Activated naive CD8-positive, alpha-beta T cell treated with anti-CD3 and anti-CD28 coated beads, Interleukin-2, amount 10 ng/mL, durations not matched to agents 7 days and 5 days (primary cell): Measurements from ENCODE around the gene EPHB2. TPM values are rescaled to one million over a fixed set of nuclear protein-coding genes. Genes with fewer than 3 reads are reported as not detected.

Experiments
- ATAC-seq: fragments of 150-1000 bp; cut with Tn5 transposase; one replicate; pipeline ENCODE4 v1.10.0; 2021; ENCODE audit warnings: low read depth, moderate library complexity
- POLR2A ChIA-PET: fragments of 350-600 bp; sonication (Branson Sonifier 250); formaldehyde crosslinking; loops from one replicate; lab custom pipeline; 2021; ENCODE audit warnings: antibody characterized with exemption; lab: Charles Lee
- DNase-seq: peaks from one replicate; pipeline ENCODE4 v3.0.0; 2021
- H3K27ac Mint-ChIP-seq: one replicate; pipeline ENCODE4 v1.8.0; 2022; ENCODE audit warnings: mild to moderate bottlenecking, mixed read lengths
- H3K27me3 Mint-ChIP-seq: one replicate; pipeline ENCODE4 v1.8.0; 2022; ENCODE audit warnings: mild to moderate bottlenecking, moderate library complexity, mixed read lengths
- H3K36me3 Mint-ChIP-seq: one replicate; pipeline ENCODE4 v1.8.0; 2021; ENCODE audit warnings: mild to moderate bottlenecking, mixed read lengths
- H3K4me1 Mint-ChIP-seq: one replicate; pipeline ENCODE4 v1.8.0; 2021; ENCODE audit warnings: mixed read lengths
- H3K4me3 Mint-ChIP-seq: one replicate; pipeline ENCODE4 v1.8.0; 2022; ENCODE audit warnings: mild to moderate bottlenecking, moderate library complexity, mixed read lengths
- H3K9me3 Mint-ChIP-seq: one replicate; pipeline ENCODE4 v1.8.0; 2021; ENCODE audit warnings: mixed read lengths
- total RNA-seq, 2 experiments: library from RNA; stranded (reverse); gene quantifications; one replicate each; pipeline ENCODE4 v1.2.3, GENCODE V29; 2021

EPHB2 gene
- total RNA-seq, 2 experiments from 2014 or later: 0.25 to 0.26 TPM

DNA sequence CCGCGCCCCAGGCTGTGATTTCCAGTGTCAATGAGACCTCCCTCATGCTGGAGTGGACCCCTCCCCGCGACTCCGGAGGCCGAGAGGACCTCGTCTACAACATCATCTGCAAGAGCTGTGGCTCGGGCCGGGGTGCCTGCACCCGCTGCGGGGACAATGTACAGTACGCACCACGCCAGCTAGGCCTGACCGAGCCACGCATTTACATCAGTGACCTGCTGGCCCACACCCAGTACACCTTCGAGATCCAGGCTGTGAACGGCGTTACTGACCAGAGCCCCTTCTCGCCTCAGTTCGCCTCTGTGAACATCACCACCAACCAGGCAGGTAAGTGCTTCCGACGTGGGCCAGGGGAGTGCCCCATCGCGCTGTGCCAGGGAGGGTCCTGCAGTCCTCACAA lies 154.2 kb downstream of the EPHB2 start:
- Mint-ChIP-seq H3K9me3 (no peaks in the 10 kb centered on the region), H3K4me1 (no peaks in the 10 kb centered on the region), H3K36me3 (no peaks in the 10 kb centered on the region), H3K27me3 (peaks cover 4% of the 10 kb centered on the region), H3K4me3 (no peak overlapping the region), H3K27ac (no peak overlapping the region)
- ATAC-seq (no peak), DNase-seq (no peak)
- POLR2A ChIA-PET: no interaction called here

DNA sequence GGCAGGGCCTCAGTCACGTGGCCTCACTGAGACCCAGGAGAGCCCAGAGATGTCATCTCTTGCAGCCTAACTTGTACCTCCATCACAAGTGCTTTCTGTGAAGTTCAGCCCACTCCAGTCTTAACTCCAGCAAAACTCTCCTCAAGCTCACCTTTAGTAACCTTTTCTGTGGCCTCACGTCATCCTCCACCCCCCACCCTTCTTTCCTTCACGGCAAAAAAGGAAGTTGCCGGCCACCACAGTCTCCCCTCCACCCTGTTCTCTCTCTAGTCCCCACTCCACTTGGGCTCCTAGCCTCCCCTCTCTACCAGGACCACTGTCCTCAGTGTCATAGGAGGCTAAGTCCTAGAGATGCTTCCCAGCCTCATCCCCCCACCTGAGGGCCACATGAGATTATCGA lies 155.1 kb downstream of the EPHB2 start:
- Mint-ChIP-seq H3K4me3 (no peak overlapping the region), H3K27ac (no peak overlapping the region), H3K4me1 (no peaks in the 10 kb centered on the region), H3K36me3 (no peaks in the 10 kb centered on the region), H3K27me3 (peaks cover 4% of the 10 kb centered on the region), H3K9me3 (no peaks in the 10 kb centered on the region)
- POLR2A ChIA-PET: no interaction called here
- DNase-seq (no peak), ATAC-seq (no peak)

DNA sequence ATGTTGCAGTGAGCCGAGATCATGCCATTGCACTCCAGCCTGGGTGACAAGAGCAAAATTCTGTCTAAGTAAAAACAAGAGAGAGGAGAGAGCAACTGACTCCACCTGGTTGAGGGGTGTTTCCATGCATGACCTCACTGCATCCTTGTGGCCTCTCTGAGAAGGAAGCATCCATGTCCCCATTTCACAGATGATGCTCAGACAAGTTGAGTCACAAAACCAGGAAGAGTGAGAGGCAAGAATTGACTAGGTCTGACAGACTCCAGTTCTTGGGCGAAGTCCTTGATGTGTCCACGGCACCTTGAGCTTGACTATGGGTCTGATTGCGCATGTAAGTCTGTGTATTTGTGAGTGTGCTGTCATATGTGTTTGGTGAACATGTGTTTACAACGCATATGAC lies 156.2 kb downstream of the EPHB2 start:
- peaks cover 6% of the 10 kb centered on the region for H3K27me3 Mint-ChIP-seq
- no peak overlapping the region for H3K4me3 Mint-ChIP-seq
- ATAC-seq (no peak), DNase-seq (no peak)
- no peak overlapping the region for H3K27ac Mint-ChIP-seq
- no peaks in the 10 kb centered on the region for H3K9me3 Mint-ChIP-seq
- no peaks in the 10 kb centered on the region for H3K4me1 Mint-ChIP-seq
- POLR2A ChIA-PET: no interaction called here
- H3K36me3 Mint-ChIP-seq: no peaks in the 10 kb centered on the region

DNA sequence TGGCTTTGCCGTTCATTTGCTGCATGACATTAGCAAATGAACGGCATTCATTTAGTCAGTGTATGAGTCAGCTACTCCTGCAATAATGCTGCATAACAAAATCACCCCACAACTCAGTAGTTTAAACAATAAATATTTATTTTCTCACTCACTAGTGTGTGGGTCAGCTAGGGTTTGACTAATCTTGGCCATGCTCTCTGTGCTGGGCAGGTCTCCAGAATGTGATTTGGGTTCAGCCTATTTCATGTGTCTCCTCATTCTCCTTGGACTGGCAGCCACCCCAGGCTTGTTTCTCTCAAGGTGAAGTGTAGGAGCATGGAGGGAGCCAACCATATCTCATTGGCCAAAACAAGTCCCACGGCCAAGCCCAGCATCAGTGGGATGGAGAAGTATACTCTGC lies 157.7 kb downstream of the EPHB2 start:
- no peak overlapping the region for H3K4me3 Mint-ChIP-seq
- peaks cover 6% of the 10 kb centered on the region for H3K27me3 Mint-ChIP-seq
- POLR2A ChIA-PET: no interaction called here
- DNase-seq (no peak), ATAC-seq (no peak)
- no peaks in the 10 kb centered on the region for H3K9me3 Mint-ChIP-seq
- H3K27ac Mint-ChIP-seq: no peak overlapping the region
- H3K4me1 Mint-ChIP-seq: no peaks in the 10 kb centered on the region
- no peaks in the 10 kb centered on the region for H3K36me3 Mint-ChIP-seq

DNA sequence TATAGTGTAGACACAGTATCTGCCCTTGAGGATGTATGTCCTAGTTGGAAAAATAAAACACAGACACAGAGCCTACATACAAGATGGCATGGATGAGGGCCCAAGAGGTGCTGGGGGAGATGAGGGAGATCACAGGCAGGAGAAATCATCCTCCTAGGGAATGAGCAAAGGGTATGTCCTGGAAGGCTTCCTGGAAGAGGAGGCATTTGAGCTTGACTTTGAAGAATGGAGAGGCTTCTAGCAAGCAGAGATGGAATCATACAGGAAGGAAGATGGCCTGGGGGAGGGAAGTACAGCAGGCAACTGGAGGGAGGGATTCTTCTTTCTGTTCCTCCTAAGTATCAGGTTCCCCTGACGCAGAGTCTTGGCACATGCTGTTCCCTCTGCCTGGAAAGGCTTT lies 158.7 kb downstream of the EPHB2 start:
- ATAC-seq (no peak), DNase-seq (no peak)
- no peaks in the 10 kb centered on the region for H3K9me3 Mint-ChIP-seq
- no peak overlapping the region for H3K4me3 Mint-ChIP-seq
- peaks cover 6% of the 10 kb centered on the region for H3K27me3 Mint-ChIP-seq
- H3K36me3 Mint-ChIP-seq: no peaks in the 10 kb centered on the region
- H3K27ac Mint-ChIP-seq: no peak overlapping the region
- H3K4me1 Mint-ChIP-seq: no peaks in the 10 kb centered on the region
- POLR2A ChIA-PET: no interaction called here

DNA sequence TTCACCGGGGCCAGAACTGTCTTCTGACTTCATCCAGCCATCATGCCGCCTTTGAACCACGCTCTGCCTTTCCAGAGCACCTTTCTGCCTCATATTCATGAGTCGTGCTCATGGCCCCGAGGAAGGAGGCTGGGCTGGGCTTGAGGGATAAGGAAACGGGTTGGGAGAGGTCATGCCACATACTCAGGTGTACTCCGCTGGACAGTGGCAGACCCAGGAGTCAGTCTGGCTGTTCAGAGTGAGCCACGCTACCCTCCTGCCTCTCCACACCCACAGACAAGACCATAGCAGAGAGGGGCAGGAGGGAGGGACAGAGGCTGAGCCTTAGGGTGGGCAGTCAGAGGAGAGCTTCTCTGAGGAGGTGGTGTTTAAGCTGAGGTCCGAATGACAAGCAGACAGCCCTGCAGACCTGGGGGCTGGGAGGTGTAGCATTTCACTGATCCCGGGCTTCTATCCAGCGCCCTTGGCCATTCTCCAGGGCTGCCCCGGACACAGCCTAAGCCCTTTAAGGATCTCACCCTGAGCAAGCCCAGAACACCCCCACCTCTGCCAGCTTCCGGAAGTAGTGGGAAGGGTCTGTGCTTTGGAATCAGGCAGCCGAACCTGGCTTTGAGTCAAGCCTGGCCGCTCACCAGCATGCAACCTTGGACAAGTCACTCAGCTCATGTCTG lies 159.7 kb downstream of the EPHB2 start:
- ATAC-seq (no peak), DNase-seq (no peak)
- Mint-ChIP-seq H3K36me3 (no peaks in the 10 kb centered on the region), H3K27me3 (peaks cover 6% of the 10 kb centered on the region), H3K4me1 (no peaks in the 10 kb centered on the region), H3K27ac (no peak overlapping the region), H3K9me3 (no peaks in the 10 kb centered on the region), H3K4me3 (no peak overlapping the region)
- POLR2A ChIA-PET: no interaction called here

DNA sequence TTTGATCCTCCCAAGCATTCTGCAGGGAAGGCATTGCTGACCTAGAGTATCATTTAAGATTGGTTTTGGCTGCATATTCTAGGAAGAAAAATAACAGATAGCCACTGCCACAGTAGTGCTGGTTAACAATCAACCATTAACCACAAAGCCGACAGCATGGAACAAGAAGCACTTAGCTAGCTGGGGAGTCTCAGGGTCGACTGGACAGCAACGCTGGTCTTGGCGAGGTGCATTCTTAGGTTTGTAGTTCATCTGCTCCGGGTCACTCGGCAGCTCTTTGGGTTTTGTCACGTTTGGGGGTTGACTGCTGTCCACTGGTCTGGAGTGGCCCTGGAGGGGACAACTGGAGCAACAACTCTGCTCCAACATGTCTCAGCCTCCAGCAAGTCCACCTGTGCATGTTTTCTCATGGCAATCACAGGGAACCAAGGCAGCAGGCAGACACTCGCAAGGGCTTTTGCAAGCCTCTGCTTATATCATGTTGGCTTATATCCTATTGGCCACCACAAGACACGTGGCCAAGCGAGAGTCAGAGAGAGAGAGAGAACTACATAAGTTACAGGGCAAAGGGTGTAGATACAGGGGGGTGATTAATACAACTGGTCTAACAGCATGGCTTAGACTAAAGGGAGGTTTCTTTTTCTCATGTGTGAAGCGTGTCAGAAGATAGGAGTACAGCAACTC lies 162.5 kb downstream of the EPHB2 start:
- H3K27ac Mint-ChIP-seq: no peak overlapping the region
- POLR2A ChIA-PET: no interaction called here
- H3K4me3 Mint-ChIP-seq: no peak overlapping the region
- peaks cover 6% of the 10 kb centered on the region for H3K27me3 Mint-ChIP-seq
- H3K36me3 Mint-ChIP-seq: no peaks in the 10 kb centered on the region
- H3K4me1 Mint-ChIP-seq: no peaks in the 10 kb centered on the region
- ATAC-seq (no peak), DNase-seq (no peak)
- no peaks in the 10 kb centered on the region for H3K9me3 Mint-ChIP-seq

DNA sequence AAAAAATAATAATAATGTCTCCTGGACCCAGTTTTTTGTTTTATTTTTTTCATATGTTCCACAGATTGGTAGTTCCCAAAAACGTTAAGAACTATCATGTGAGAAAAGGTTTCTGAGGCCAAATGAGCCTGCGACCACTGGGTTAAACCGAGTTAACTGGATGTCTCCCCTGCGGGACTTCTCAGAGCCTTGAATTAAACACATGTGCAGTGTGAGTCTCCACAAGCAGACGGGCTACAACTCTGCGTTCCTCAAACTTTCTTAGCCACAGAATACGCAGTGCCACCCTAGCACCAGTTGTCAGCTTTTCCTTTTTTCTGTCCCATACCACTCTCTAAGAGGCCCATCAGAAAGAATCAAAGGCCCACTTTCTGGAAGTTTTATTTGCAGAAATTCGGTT lies 164.1 kb downstream of the EPHB2 start:
- no peak for ATAC-seq
- Mint-ChIP-seq H3K4me1 (no peaks in the 10 kb centered on the region), H3K27me3 (peaks cover 2% of the 10 kb centered on the region), H3K9me3 (no peaks in the 10 kb centered on the region), H3K4me3 (no peak overlapping the region), H3K36me3 (no peaks in the 10 kb centered on the region), H3K27ac (no peak overlapping the region)
- DNase-seq: no peak
- POLR2A ChIA-PET: no interaction called here

DNA sequence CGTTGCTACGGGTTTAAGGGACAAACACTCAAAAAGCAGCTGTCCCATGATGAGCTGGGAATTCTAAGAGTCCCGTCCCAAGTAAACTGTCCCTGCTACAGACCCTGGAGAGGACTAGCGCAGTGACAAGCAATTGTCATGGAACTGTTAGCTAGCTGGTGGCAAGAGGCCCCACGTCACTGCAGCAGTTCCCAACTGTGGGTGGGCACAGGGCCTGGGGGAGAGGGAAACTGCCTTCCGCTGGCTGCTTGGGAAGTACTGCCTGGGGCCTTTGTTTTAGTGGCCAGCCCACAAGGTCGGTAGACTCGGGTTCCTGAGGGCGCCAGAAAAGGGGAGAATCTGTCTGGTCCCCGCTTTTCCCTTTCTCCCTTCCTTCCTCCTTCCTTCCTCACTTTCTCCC lies 164.6 kb downstream of the EPHB2 start:
- POLR2A ChIA-PET: no interaction called here
- Mint-ChIP-seq H3K27me3 (peaks cover 2% of the 10 kb centered on the region), H3K9me3 (no peaks in the 10 kb centered on the region), H3K4me3 (no peak overlapping the region), H3K4me1 (no peaks in the 10 kb centered on the region), H3K27ac (no peak overlapping the region), H3K36me3 (no peaks in the 10 kb centered on the region)
- DNase-seq: no peak
- no peak for ATAC-seq

DNA sequence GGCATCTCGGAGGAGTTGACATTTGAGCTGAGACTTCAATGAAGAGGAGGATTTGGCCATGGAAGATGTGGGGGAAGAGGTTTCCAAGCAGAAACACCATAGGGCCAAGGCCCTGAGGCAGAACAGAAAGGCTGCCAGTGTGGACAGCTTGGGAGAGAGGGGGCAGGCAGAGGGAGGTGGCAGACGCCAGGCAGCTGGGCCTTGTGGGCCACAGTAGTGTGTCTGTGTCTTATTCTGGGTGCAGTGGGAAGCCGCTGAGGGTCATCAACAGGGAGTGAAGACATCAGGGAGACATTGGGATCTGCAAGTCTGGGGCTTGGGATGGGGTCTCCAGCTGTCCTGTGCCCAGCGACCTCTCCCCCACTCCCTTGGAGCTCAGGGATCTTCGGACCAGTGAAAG lies 165.2 kb downstream of the EPHB2 start:
- no peaks in the 10 kb centered on the region for H3K9me3 Mint-ChIP-seq
- peaks cover 2% of the 10 kb centered on the region for H3K27me3 Mint-ChIP-seq
- POLR2A ChIA-PET: no interaction called here
- DNase-seq (no peak), ATAC-seq (no peak)
- H3K27ac Mint-ChIP-seq: no peak overlapping the region
- no peak overlapping the region for H3K4me3 Mint-ChIP-seq
- H3K36me3 Mint-ChIP-seq: no peaks in the 10 kb centered on the region
- no peaks in the 10 kb centered on the region for H3K4me1 Mint-ChIP-seq

DNA sequence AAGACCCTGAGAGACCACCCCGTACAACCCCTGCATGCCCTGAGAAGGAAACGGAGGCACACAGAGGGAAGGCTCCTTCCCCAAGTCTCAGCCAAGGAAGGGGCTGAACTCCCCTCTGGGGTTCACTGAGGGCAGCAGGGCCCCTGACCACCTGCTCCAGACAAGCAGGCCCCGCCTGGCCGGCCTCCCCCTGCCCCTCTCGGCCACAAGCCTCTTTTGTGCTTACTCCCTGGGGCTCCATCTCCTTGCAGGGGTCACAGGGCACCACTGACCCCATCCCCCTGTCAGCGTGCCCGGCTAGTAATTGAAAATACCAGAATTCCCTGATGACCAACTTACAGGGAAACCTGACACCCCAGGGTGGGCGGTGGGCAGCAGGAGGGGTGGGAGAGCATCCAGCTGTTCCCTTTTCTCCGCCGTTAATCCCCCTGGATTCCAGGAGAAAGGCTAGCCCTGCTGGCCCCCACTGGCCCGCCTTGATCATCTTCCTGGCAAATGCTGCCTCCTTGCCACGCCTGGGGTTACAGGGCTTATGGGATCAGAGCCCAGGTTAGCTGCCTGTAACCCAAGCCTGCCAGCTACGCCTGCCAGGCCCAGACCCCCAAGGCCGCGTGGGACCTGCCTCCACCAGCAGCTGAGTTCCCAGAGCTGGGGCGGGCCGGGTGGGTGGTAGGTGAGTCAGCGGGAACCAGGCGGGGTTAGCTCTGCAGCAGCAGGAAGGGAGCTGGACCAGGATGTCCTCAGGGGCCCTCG lies 165.9 kb downstream of the EPHB2 start:
- H3K4me1 Mint-ChIP-seq: no peaks in the 10 kb centered on the region
- no peaks in the 10 kb centered on the region for H3K27me3 Mint-ChIP-seq
- no peak overlapping the region for H3K27ac Mint-ChIP-seq
- H3K36me3 Mint-ChIP-seq: no peaks in the 10 kb centered on the region
- POLR2A ChIA-PET: no interaction called here
- ATAC-seq (no peak), DNase-seq (no peak)
- no peak overlapping the region for H3K4me3 Mint-ChIP-seq
- no peaks in the 10 kb centered on the region for H3K9me3 Mint-ChIP-seq

DNA sequence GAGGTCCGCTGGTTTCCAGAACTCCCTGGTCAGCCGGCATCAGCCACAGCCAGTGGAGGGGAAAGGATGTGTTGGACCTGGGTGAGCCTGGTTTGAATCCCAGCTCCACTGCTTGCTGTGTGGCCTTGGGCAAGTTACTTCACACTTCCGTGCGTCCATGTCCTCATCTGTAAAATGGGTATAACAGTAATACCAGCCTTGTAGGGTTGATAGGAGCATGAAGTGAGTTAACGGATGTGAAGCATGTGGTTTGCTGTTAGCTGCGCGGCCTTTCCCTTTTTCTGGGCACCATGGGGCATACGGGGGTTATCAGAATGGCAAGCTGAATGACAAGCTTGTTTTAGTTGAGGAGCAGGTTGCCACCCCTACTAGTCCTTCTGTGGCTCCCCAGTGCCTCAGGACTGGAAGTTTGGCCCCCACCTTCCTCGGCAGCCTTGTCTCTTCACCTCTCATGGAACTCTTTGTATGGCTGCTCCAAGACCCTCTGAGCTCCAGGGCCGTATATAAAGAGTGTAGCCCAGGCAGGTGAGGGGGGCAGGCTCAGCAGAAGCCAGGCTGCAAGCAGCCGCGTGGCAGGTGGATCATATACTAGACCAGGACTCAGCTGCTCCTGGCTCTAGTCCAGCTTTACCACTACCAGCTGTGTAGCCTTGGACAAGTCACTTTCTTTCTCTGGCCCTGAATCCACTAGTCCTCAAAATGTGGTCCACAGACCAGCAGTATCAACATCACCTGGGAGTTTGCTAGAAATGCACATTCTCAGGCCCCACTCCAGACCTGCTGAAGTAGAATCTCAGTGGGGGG lies 166.7 kb downstream of the EPHB2 start:
- ATAC-seq (no peak), DNase-seq (no peak)
- Mint-ChIP-seq H3K36me3 (no peaks in the 10 kb centered on the region), H3K9me3 (no peaks in the 10 kb centered on the region), H3K4me3 (no peak overlapping the region), H3K27ac (no peak overlapping the region), H3K27me3 (no peaks in the 10 kb centered on the region), H3K4me1 (no peaks in the 10 kb centered on the region)
- POLR2A ChIA-PET: no interaction called here

DNA sequence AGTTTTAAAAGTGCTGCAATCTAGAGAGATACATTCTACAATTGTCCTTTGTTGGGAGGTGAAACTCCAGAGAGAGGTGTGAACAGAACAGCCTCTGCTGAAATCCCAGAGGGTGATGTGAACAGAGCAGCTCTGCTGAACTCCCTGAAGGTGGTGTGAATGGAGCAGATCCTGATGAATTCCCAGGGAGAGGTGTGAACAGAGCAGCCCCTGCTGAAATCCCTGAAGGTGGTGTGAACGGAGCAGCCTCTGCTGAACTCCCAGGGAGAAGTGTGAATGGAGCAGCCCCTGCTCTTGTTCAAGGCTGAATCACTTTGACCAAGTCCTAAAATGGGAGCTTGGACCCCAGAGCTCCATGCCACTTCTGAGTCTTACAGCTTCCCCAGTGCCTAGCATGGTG lies 167.3 kb downstream of the EPHB2 start:
- no peaks in the 10 kb centered on the region for H3K4me1 Mint-ChIP-seq
- H3K4me3 Mint-ChIP-seq: no peak overlapping the region
- no peaks in the 10 kb centered on the region for H3K9me3 Mint-ChIP-seq
- DNase-seq (no peak), ATAC-seq (no peak)
- no peaks in the 10 kb centered on the region for H3K27me3 Mint-ChIP-seq
- POLR2A ChIA-PET: no interaction called here
- no peaks in the 10 kb centered on the region for H3K36me3 Mint-ChIP-seq
- H3K27ac Mint-ChIP-seq: no peak overlapping the region
